Subcutaneous adipose tissue (tissue), 4 donors: Measurements from ENCODE around the gene SLC10A7. TPM values are rescaled to one million over a fixed set of nuclear protein-coding genes. Genes with fewer than 3 reads are reported as not detected.

Experiments
- small RNA-seq: library from RNA; depleted of rRNA; stranded (forward); fragments of <200 nt; gene quantifications from one replicate; pipeline ENCODE3, GENCODE V24; 2016
- total RNA-seq, 4 donors: library from RNA; depleted of rRNA; stranded (reverse); fragments of >200 nt; gene quantifications; one replicate each; pipeline ENCODE4 v1.1.0, GENCODE V29; 2016
- TF ChIP-seq, protein P1 (sequence below): fragments of 450-650 bp; IDR thresholded peaks from one replicate; pipeline ENCODE4 v1.5.1; 2016; ENCODE audit warnings: low read depth, mild to moderate bottlenecking, control low read depth, antibody characterized with exemption, moderate library complexity

Gene SLC10A7
- total RNA-seq, 4 donors from 2014 or later, result 10.2 to 18.1 (median 12.9) TPM

GRCh38 chr4:146211440-146211839 lies 310.3 kb downstream of the SLC10A7 start:
- TF ChIP-seq, protein P1, sequence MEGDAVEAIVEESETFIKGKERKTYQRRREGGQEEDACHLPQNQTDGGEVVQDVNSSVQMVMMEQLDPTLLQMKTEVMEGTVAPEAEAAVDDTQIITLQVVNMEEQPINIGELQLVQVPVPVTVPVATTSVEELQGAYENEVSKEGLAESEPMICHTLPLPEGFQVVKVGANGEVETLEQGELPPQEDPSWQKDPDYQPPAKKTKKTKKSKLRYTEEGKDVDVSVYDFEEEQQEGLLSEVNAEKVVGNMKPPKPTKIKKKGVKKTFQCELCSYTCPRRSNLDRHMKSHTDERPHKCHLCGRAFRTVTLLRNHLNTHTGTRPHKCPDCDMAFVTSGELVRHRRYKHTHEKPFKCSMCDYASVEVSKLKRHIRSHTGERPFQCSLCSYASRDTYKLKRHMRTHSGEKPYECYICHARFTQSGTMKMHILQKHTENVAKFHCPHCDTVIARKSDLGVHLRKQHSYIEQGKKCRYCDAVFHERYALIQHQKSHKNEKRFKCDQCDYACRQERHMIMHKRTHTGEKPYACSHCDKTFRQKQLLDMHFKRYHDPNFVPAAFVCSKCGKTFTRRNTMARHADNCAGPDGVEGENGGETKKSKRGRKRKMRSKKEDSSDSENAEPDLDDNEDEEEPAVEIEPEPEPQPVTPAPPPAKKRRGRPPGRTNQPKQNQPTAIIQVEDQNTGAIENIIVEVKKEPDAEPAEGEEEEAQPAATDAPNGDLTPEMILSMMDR, result no peak

DNA sequence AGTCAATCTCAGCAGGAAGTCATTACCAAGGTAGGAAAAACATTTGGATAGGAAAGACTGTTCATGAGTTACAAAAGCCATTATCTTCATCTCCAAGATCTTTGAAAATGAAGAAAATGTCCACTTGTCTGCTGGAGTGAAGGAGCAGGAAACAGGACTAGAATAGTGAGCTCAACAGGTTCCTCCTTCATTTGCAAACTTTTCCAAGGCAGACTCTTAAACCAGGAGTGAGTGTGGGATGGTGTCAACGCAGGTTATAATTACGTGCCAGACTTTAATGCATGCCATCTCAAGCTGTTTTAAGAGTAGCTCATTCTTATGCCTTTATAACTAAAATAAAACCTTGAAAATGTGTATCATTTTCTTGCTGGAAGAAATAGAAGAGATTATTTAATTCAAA lies 310.9 kb downstream of the SLC10A7 start:
- TF ChIP-seq, protein P1, result no peak

- TF ChIP-seq, protein P1, result no peak
Measured at GRCh38 chr4:146207410-146207809, 314.3 kb downstream of the SLC10A7 start.

Small RNAs within 50 kb of the gene (small RNA-seq; reads per million reads assigned to genes)
- not detected for gene MIR7849

Other genes with a start within 250 kb of the SLC10A7 start
- not detected for gene POU4F2, start 117.0 kb upstream of the SLC10A7 start, total RNA-seq